NT2/D1 (cell line): ENCODE results near the gene CBLIF.

Experiments used
- SUZ12 ChIP-seq: IDR thresholded peaks from 2 replicates; pipeline ENCODE4 v1.6.1; 2011; ENCODE audit not compliant: insufficient read length, insufficient read depth; ENCODE audit errors: extremely low read depth
- YY1 ChIP-seq: IDR thresholded peaks from 2 replicates; pipeline ENCODE4 v1.6.1; 2011; ENCODE audit not compliant: insufficient read length, insufficient read depth
- ZNF274 ChIP-seq: IDR thresholded peaks from 2 replicates; pipeline ENCODE4 v1.6.1; 2011; ENCODE audit warnings: mild to moderate bottlenecking, low read depth, low read length

GRCh38 chr11:59791639-59792038 lies 53.7 kb downstream of the CBLIF start:
- no peak for TF ChIP-seq ZNF274
- no peak for TF ChIP-seq YY1
- no peak for TF ChIP-seq SUZ12
